ENCODE results near the gene SLC41A2. TPM values are rescaled to one million over a fixed set of nuclear protein-coding genes. Genes with fewer than 3 reads are reported as not detected.
A peak's percentile ranks its signal among the peaks of the same experiment; 100 is the strongest.

The SLC41A2 gene
- total RNA-seq, 6 experiments from 2014 or later = 64.1 to 115 (median 99.2) TPM

DNA sequence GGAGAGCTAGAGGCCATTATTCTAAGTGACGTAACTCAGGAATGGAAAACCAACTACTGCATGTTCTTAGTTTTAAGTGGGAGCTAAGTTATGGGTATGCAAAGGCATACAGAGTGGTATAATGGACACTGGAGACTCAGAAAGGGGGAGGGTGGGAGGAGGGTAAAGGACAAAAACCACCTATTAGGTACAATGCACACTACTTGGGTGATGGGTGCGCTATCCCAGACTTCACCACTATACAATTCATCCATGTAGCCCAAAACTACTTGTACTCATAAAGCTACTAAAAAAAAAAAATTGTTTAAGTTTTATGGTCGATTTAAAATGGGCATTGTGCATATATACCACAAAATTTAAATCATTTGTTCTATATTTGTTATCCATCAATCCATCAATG lies 24.3 kb downstream of the SLC41A2 start:
- Histone ChIP-seq H3K27ac (no peak overlapping the region), H3K4me1 (peaks cover 0 to 18% (median 7%) of the 10 kb centered on the region in 4 donors), H3K9me3 (no peaks in the 10 kb centered on the region), H3K4me3 (no peak overlapping the region), H3K27me3 (no peaks in the 10 kb centered on the region), H3K36me3 (no peaks in the 10 kb centered on the region)
- ATAC-seq = no peak
- no peak for DNase-seq
- TF ChIP-seq CTCF (IDR thresholded peaks at IDR 0.05) = no peak
- 82% methylated on average over 3 of the region's 3 CpGs for WGBS (ENCODE audit: insufficient coverage, low coverage, low lambda C conversion rate, missing lambda C conversion rate)
- intact Hi-C loops (cut with DNase I) = no loop called here

DNA sequence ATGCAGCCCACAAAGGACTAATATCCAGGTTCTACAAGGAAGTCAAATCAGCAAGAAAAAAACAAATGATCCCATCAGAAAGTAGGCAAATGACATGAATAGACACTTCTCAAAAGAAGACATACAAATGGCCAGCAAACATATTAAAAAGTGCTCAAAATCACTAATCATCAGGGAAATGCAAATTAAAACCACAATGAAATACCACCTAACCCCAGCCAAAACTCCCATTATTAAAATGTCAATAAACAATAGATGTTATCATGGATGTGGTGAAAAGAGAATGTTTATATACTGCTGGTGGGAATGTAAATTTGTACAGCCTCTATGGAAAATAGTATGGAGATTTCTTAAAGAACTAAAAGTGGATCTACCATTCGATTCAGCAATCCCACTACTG lies 25.0 kb downstream of the SLC41A2 start:
- no peak overlapping the region for H3K27ac ChIP-seq
- H3K27me3 ChIP-seq = no peaks in the 10 kb centered on the region
- DNase-seq = no peak
- H3K4me3 ChIP-seq = no peak overlapping the region
- 73% methylated on average over 1 of the region's 1 CpG for WGBS (ENCODE audit: insufficient coverage, low coverage, low lambda C conversion rate, missing lambda C conversion rate)
- peaks cover 0 to 12% (median 4%) of the 10 kb centered on the region in 4 donors for H3K4me1 ChIP-seq
- TF ChIP-seq POLR2A (IDR thresholded peaks at IDR 0.05) (no peak), CTCF (IDR thresholded peaks at IDR 0.05) (no peak)
- no peaks in the 10 kb centered on the region for H3K36me3 ChIP-seq
- no peaks in the 10 kb centered on the region for H3K9me3 ChIP-seq
- intact Hi-C loops (cut with DNase I) = no loop called here
- ATAC-seq = no peak

DNA sequence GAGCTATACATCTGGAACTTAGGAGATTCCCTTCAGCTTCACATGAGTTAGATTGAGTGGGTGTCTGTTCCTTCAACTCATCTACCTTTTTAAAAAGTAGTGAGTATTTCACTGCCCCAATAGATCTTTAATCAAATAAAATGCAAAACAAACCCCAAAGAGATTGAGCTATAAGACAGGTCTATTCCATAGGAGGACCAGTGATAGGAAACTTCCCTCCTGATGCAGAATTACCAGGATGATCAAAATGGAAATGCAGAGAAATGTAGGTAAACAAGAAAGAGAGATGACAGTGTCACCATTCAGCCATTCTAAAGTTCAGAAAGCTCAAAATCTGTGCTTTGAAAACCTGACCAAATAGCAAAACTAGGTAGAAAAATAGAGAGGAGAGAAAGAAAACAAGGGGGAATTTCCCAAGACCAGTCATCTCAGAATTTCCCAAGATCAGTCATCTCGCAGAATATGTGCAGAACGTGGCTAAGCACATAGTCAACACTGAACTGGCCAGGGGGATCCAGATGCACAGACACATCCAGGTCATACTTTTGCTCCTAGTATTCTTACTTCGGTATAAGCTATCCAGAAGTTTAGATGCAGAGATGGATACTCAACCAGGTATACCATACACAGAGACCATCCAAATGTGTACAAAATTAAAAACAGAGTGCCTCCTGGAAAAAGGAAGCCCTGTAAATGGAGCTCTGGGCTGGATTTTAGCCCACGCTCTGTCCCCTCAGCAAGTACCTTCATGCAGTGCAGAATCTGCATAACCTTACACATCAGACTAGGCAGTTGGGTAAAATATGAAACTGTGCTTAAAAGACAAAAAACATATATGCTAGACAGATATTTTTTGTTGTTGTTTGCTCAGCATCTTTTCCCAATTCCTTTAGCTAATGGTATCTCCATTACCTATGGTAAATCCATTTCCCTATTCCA lies 27.4 kb downstream of the SLC41A2 start:
- ATAC-seq (peak in 3 of 4 donors; percentile 46 to 89 (median 46)), DNase-seq (no peak)
- Histone ChIP-seq H3K4me3 (no peak overlapping the region), H3K9me3 (no peaks in the 10 kb centered on the region), H3K4me1 (peaks cover 0 to 11% (median 4%) of the 10 kb centered on the region in 4 donors), H3K27ac (peak overlapping the region in 1 of 3 donors; percentile 26), H3K27me3 (no peaks in the 10 kb centered on the region), H3K36me3 (peaks cover 0 to 8% (median 0%) of the 10 kb centered on the region in 4 donors)
- TF ChIP-seq POLR2A (IDR thresholded peaks at IDR 0.05) (no peak), CTCF (IDR thresholded peaks at IDR 0.05) (no peak)
- intact Hi-C loops (cut with DNase I) = no loop called here
- WGBS (ENCODE audit: insufficient coverage, low coverage, low lambda C conversion rate, missing lambda C conversion rate) = 29% methylated on average over 3 of the region's 4 CpGs

GRCh38 chr12:104929977-104930376 lies 28.1 kb downstream of the SLC41A2 start:
- ATAC-seq = no peak
- intact Hi-C loops (cut with DNase I) = no loop called here
- TF ChIP-seq POLR2A (IDR thresholded peaks at IDR 0.05) (no peak), CTCF (IDR thresholded peaks at IDR 0.05) (no peak)
- Histone ChIP-seq H3K4me1 (peaks cover 0 to 11% (median 4%) of the 10 kb centered on the region in 4 donors), H3K27me3 (no peaks in the 10 kb centered on the region), H3K27ac (peak overlapping the region in 1 of 3 donors; percentile 26), H3K36me3 (peaks cover 0 to 8% (median 0%) of the 10 kb centered on the region in 4 donors), H3K4me3 (no peak overlapping the region), H3K9me3 (no peaks in the 10 kb centered on the region)
- no peak for DNase-seq
- WGBS (ENCODE audit: insufficient coverage, low coverage, low lambda C conversion rate, missing lambda C conversion rate) = 20% methylated on average over 2 of the region's 2 CpGs
